Measurements from ENCODE around the gene ZFYVE28.
A peak's percentile ranks its signal among the peaks of the same experiment; 100 is the strongest.

ZFYVE28 gene

GRCh38 chr4:2299794-2300193 lies 118.7 kb downstream of the ZFYVE28 start:
- DNase-seq, result no peak

DNA sequence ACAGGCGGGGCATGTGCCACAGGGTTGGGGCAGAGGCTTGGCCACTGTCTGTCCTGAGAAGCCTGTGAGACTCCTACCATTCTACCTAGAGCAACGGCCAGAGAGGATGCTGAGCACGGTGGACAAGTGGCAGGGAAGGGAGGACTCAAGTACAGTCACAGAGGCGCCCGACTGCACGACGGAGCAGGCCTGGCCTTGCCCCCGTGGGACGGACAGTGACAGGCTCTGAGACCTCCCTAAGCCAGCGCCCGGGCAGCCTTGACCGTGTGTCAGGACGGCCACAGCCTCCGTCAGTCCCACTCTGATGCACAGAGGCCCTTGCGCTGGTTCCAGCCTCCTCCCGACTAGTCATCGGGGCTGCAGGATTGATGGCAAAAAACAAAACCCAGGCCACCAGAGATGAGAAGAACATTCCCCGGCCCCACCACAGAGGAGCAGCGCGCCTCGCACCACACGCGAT lies 119.9 kb downstream of the ZFYVE28 start:
- DNase-seq, result no peak

DNA sequence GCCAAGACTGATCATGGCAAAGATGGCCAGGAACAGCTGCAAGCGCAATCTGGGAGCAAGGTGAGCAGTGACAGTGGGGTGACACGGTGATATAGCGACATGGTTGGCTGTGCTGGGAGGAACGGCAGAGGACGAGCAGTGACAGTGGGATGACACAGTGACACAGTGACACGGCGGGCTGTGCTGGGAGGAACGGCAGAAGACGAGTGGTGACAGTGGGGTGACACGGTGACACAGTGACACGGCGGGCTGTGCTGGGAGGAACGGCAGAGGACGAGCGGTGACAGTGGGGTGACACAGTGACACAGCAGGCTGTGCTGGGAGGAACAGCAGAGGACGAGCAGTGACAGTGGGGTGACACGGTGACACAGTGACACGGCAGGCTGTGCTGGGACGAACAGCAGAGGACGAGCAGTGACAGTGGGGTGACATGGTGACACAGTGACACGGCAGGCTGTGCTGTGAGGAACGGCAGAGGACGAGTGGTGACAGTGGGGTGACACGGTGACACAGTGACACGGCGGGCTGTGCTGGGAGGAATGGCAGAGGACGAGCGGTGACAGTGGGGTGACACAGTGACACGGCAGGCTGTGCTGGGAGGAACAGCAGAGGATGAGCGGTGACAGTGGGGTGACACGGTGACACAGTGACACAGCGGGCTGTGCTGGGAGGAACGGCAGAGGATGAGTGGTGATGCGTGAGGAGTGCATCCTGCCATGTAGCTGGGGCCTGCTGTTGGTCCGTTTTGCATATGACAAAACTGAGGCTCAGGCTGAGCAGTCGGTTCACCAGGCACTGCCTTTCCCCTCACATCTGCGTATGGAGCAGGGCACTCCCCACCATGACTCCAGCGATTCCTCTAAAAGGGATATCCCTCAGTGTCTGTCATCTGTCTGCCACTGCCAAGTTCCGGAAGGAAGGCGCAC lies 120.6 kb downstream of the ZFYVE28 start:
- no peak for DNase-seq

DNA sequence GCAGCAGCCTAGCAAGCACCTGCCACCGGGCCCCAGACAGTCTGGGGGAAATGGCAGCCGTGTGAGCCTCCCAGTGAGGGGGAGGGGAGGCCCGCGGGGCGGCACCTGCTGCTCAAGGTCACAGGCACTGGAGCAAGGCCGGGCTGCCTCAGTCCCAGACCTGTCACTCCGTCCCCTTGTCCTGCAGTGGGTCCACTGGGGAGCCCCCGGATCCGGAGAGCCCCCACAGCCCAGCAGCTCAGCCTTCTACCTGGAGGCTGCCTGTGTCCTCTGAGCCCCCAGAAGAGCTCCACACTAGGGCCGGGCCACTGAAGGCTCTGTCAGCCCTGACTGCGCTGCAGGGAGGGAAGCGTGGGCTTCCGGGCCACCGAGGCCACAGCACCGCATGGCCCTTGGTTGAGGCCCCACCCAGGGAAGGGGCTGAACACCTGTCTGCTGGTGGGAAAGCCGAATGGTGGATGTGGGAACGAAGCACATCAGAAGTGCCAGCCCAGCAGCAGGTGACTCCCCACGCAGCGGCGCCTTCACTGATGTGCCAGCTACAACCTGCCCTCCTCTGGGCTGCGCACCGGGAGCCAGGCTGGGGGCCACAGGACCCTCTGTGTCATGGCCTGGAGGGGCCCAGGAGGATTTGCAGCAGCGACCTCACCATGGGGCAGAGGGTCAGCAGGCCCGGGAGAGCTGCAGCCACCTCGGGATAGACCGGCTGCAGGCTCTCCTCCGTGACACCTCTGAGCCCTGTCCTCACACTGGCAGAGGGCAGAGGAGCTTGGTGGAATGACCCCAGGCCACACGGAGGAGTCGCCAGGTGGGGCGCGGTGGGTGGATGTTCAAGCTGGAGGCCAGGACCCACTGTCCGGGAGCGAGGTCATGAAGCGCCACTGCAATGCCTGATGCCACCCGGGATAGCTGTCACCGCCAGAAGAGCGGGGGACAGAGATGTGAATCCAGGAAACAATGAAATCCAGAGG lies 121.5 kb downstream of the ZFYVE28 start:
- no peak for DNase-seq

GRCh38 chr4:2295900-2296442 lies 122.5 kb downstream of the ZFYVE28 start:
- DNase-seq, result no peak

GRCh38 chr4:2295500-2295899 lies 122.9 kb downstream of the ZFYVE28 start:
- no peak for DNase-seq

GRCh38 chr4:2292646-2293108 lies 125.8 kb downstream of the ZFYVE28 start:
- no peak for DNase-seq

GRCh38 chr4:2291705-2292645 lies 126.5 kb downstream of the ZFYVE28 start:
- DNase-seq, result no peak

DNA sequence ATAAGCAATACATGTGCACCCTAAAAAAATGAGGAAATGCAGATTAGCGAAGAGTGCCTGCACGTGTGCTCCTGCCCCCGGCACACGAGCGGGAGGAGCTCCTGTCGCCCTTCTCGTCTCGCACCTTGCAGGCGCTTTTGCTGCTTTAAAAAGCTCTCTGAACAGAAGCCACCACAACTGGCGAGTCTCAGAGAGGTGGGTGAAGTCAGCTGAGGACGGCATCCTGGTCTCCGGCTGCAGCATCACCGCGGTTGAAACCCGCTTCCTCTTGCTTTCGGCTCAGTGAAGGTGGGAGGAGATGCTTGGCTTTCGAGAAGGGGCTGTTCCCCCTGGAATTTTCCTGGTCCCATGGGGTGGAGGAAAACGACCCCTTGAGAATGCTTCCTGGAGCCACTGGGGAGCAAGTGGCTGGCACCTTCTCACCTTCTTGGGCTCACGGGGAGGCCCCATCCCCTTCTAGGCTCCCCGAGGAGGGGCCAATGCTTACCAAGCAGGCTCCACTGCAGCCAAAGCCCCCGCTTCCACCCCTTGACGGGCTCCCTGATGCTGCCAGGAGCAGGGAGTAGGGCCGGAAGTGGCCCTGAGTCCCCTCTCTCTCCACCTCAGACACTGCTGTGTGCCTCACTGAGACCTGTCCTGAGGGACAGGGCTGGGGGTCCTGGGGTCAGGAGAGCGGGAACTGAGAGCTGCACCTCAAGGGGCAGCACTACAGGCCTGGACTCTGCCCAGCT lies 127.3 kb downstream of the ZFYVE28 start:
- peak; percentile 13 for DNase-seq

DNA sequence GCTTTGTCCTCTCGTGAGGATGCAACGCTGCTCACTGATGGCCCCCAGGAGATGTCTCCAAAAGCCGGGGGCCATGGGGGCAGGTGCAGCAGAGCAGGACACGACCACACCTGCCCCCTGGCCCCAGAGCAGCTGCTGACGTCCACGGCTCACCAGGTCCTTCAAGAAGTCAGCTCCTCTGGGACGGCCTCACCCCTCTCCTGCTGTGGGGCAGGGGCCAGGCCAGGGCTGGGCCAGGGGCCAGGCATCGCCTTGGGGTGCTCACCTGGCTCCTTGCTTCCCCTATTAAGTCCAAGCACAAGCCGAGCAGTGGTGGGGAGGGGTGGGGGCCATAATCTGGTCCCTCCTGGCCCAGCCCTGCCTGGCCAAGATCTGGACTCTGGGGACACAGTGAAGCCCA lies 128.0 kb downstream of the ZFYVE28 start:
- no peak for DNase-seq

GRCh38 chr4:2289955-2290333 lies 128.5 kb downstream of the ZFYVE28 start:
- DNase-seq, result no peak

- no peak for DNase-seq
Observed at GRCh38 chr4:2289311-2289954, 129.0 kb downstream of the ZFYVE28 start.

GRCh38 chr4:2288051-2288541 lies 130.3 kb downstream of the ZFYVE28 start:
- DNase-seq, result no peak

DNA sequence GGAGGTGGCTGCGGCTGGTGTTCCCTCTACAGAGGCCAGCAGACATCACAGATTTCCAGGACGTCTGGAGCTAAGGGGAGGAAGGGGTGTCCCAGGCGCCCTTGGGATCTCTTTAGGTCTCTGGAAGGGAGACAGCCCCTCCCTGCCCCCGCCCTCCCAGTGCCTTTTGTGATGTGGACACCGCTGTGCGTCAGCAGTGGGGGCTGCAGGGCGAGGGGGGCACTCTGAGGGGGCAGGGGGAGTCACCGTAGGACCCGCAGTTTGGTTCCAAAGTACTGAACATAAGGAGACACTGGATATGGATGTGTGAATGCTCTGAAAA lies 130.9 kb downstream of the ZFYVE28 start:
- no peak for DNase-seq

DNA sequence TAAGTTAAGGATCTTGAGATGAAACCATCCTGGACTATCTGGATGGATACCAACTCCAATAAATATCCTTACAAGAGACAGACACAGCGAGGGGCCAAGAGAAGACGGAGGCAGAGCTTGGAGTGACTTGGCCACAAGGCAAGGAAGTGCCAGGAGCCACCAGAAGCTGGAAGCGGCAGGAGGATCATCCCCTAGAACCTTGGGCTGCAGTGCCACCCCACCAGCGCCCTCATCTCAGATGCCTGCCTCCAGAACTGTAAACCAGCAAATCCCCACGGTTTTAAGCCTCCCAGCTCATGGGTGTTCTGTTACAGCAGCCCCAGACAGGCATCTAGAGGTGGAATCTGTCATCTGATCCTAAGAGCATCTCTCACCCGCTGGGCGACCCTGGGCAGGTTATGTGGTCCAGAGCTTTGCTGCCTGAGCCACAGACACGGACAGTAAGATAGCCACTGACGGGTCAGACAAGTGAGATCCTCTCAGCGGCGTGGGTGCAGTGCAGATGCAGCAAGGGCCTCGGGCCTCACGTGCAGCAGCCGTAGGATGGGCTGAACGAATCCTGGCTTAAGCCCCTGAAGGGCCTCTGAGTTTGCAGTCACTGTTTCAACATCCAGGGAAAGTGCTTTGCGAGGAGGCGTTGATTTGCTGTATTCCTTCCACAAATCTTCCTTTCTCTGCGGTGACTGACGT lies 131.4 kb downstream of the ZFYVE28 start:
- no peak for DNase-seq

DNA sequence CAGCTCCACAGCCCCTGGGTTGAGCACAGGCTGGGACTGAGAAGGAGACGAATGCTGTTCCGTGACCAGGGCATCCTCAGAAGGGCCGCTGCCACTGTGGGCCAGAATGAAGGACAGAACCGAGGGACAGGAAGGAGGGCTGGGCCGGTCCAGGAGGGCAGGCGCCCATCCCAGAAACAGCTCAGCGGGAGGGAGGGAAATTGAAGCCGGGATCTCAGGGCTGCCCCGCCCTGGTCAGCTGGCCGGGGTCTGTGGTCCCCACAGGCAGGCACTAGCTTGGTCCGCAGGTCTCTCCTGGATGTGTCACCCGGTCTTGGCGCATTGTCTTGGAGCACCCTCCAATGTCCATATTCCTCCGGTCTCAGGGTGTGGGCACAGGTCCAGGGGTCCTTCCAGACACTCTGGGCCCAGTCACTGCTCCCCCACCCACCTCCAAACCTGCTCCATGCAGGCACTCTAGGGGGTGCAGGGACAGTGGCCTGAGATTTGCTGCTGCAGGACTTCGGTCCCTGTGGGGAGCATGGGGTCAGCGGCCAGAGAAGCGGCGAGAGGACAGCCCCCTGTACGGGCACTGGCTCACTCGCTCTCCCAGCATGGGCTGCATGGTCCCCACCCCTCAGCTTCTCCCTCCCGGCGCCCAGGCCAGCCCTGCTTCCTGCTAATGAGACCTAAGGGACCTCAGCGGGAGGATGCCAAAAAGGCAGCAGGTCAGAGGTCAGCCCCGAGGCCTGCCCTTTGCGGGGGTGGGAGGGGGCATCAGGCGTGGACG lies 132.6 kb downstream of the ZFYVE28 start:
- DNase-seq, result no peak

DNA sequence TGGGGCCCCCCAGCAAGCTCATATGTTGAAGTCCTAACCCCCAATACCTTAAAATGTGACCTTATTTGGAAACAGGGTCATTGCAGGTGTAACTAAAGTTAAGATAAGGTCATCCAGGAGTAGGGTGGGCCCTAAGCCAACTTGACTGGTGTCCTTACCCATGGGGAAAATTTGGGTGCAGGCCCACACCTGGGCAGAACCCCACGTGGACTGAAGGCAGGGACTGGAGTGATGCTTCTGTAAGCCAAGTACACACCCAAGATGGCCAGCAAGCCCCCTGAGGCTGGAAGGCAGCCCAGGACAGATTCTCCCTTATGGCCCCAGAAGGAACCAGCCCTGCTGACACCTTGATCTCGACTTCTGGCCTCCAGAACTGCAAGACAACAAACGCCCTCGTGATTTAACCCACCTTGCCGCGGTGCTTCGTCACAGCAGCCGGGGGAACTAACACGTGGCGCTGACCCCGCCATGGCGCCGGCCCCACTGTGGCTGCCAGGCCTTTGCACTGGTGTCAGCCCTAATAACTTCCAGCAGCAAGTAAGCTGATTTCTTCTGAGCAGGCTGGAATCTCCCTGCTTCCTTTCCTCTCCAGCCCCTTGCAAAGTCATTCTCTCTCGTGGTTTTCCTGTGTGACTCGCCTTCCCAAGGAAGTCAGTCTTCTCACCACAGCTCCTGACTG lies 133.4 kb downstream of the ZFYVE28 start:
- DNase-seq, result no peak

DNA sequence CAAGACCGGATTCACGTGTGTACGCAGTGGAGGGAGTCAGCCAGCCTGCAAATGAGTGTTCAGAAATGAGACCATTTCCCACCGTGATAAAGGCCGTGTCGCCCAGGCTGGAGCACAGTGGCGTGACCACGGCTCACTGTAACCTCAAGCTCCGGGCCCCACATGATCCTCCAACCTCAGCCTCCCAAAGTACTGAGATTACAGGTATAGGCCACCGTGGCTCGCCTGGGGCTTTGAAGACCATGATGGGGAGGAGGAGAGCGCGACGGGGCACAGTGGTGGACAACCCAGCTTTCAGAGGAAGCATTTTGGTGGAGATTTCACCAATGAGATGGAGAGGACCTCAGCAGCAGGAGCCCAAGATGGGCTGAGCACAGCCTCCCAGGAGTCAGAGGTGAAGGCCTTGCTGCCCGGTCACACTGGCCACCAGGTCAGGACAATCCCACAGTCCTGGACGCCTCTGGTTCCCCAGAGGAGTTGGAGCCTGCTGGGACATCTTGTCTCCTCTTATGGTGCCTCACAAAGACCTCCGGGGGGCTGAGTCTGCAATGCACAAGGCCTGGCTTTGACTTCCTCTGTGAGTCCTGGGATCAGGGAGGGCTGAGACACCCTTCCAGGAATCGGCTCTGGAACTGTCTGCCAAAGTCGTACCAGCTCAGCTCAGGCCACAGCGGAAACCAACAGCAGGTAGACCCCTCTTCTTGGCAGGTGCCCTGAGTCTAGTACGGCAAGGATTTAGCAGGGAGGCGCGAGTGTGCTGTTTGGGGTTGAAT lies 134.1 kb downstream of the ZFYVE28 start:
- DNase-seq, result no peak
